Keratinocyte (primary cell): ENCODE results near the gene OR6C2. TPM values are rescaled to one million over a fixed set of nuclear protein-coding genes. Genes with fewer than 3 reads are reported as not detected.
"Not testable (repeated sequence)": the region's sequence is repeated elsewhere in the genome, so short reads cannot be mapped to it uniquely, and the experiment has no call there.

ENCODE experiments used
- DNase-seq: peaks from one replicate; pipeline ENCODE4 v3.0.0-alpha.2; 2011; ENCODE audit warnings: low read depth, missing footprints, low spot score
- FAIRE-seq: peaks from 2 replicates; lab custom pipeline; 2011; peaks lifted over from hg19 to GRCh38; lab: Jason Lieb, UNC
- H2AFZ ChIP-seq: 2 replicates; pipeline ENCODE4 v1.6.0; 2012; ENCODE audit warnings: low read length, control low read depth, inconsistent platforms; ENCODE audit not compliant: control insufficient read depth
- H3K27ac ChIP-seq: 2 replicates; pipeline ENCODE4 v1.5.1; 2011; ENCODE audit warnings: low read length; ENCODE audit not compliant: control insufficient read depth, insufficient read depth
- H3K27me3 ChIP-seq: 3 replicates; pipeline ENCODE4 v1.6.0; 2011; ENCODE audit warnings: low read length; ENCODE audit not compliant: control insufficient read depth, insufficient read depth; ENCODE audit errors: extremely low read depth
- H3K36me3 ChIP-seq, 2 experiments: 2 replicates in 1 of 2; 3 replicates in 1 of 2; pipeline ENCODE4 v1.5.1; 2011; ENCODE audit warnings: low read length in 2 of 2, mild to moderate bottlenecking in 1 of 2; ENCODE audit not compliant: control insufficient read depth in 2 of 2, insufficient read depth in 2 of 2; ENCODE audit errors: extremely low read depth in 1 of 2
- H3K4me1 ChIP-seq: 3 replicates; pipeline ENCODE4 v1.5.1; 2011; ENCODE audit warnings: low read length; ENCODE audit not compliant: control insufficient read depth, insufficient read depth; ENCODE audit errors: extremely low read depth
- H3K4me2 ChIP-seq: 3 replicates; pipeline ENCODE4 v1.6.0; 2011; ENCODE audit warnings: low read depth, low read length; ENCODE audit not compliant: control insufficient read depth, insufficient read depth; ENCODE audit errors: extremely low read depth
- H3K4me3 ChIP-seq, 3 experiments: fragments of 200-600 bp in 1 of 3; sonication (generic) in 1 of 3; 2 replicates in 2 of 3; 3 replicates in 1 of 3; pipeline ENCODE4 v1.5.1; 2011 to 2016; ENCODE audit warnings: low read length in 3 of 3, mild to moderate bottlenecking in 3 of 3, control low read depth in 2 of 3, inconsistent platforms in 1 of 3, low read depth in 1 of 3, mixed read lengths in 1 of 3, mixed run types in 1 of 3, moderate library complexity in 1 of 3; ENCODE audit not compliant: control insufficient read depth in 2 of 3, insufficient read depth in 2 of 3; ENCODE audit errors: extremely low read depth in 1 of 3
- H3K79me2 ChIP-seq: 2 replicates; pipeline ENCODE4 v1.6.0; 2012; ENCODE audit warnings: low read length; ENCODE audit not compliant: control insufficient read depth, insufficient read depth
- H3K9ac ChIP-seq: 3 replicates; pipeline ENCODE4 v1.6.0; 2011; ENCODE audit warnings: low read length; ENCODE audit not compliant: control insufficient read depth, insufficient read depth; ENCODE audit errors: extremely low read depth
- H3K9me1 ChIP-seq: 3 replicates; pipeline ENCODE4 v1.6.0; 2011; ENCODE audit warnings: low read length; ENCODE audit not compliant: control insufficient read depth, insufficient read depth; ENCODE audit errors: extremely low read depth
- H3K9me3 ChIP-seq: 2 replicates; pipeline ENCODE4 v1.5.1; 2012; ENCODE audit warnings: low read depth, low read length; ENCODE audit not compliant: control insufficient read depth
- H4K20me1 ChIP-seq: 3 replicates; pipeline ENCODE4 v1.6.0; 2011; ENCODE audit warnings: low read length; ENCODE audit not compliant: control insufficient read depth, insufficient read depth; ENCODE audit errors: extremely low read depth
- CTCF ChIP-seq, 3 experiments: IDR thresholded peaks in 1 of 3; conservative IDR thresholded peaks in 1 of 3; optimal IDR thresholded peaks in 1 of 3; 2 replicates in 2 of 3; 3 replicates in 1 of 3; pipeline versions ENCODE3 to v1.5.1; 2011; ENCODE audit warnings: low read length in 3 of 3, mild to moderate bottlenecking in 3 of 3, moderate library complexity in 2 of 3, control low read depth in 1 of 3, inconsistent platforms in 1 of 3; ENCODE audit not compliant: insufficient read depth in 2 of 3; ENCODE audit errors: extremely low read depth in 1 of 3
- EZH2 ChIP-seq: IDR thresholded peaks from one replicate; pipeline ENCODE4 v1.6.1; 2012; ENCODE audit warnings: inconsistent platforms, mild to moderate bottlenecking, low read length, moderate library complexity
- dilution Hi-C: fragments of 300-500 bp; cut with MboI; formaldehyde crosslinking; loops from one replicate; pipeline ENCODE4 v1.7.0; 2020; ENCODE audit warnings: low sequenced_read_pairs; ENCODE audit not compliant: extremely low pct_ligation_motif_present
- polyA plus RNA-seq, 5 experiments: library from polyadenylated mRNA; depleted of rRNA in 3 of 5; stranded (reverse) in 3 of 5; stranded (forward) in 1 of 5; unstranded in 1 of 5; fragments of >200 nt; gene quantifications; 1 replicate in 1 of 5; 2 replicates in 3 of 5; 3 replicates in 1 of 5; pipeline versions ENCODE4 v1.2.1 to v1.2.3, GENCODE V29; 2011 to 2012; ENCODE audit warnings: missing spikeins in 2 of 5, low read depth in 1 of 5, low replicate concordance in 1 of 5

Gene OR6C2
- polyA plus RNA-seq, 1 donor (not counting 4 experiments of a cell fraction or from before 2014, with no cell fraction given): not detected

- FAIRE-seq: no peak
- no peak for TF ChIP-seq CTCF (optimal IDR thresholded peaks at IDR 0.05 in 1 of 3, IDR thresholded peaks at IDR 0.05 in 1 of 3, conservative IDR thresholded peaks at IDR 0.05 in 1 of 3; ENCODE audit: extremely low read depth in 1 of 3, insufficient read depth in 2 of 3, low read length in 3 of 3)
- TF ChIP-seq EZH2: no peak
- Histone ChIP-seq H3K9ac (no peak overlapping the region), H3K4me1 (no peaks in the 10 kb centered on the region), H4K20me1 (no peaks in the 10 kb centered on the region), H3K27ac (no peak overlapping the region), H3K9me3 (no peaks in the 10 kb centered on the region), H3K9me1 (no peaks in the 10 kb centered on the region), H3K36me3 (no peaks in the 10 kb centered on the region), H3K4me2 (no peak overlapping the region), H3K79me2 (no peaks in the 10 kb centered on the region), H3K27me3 (no peaks in the 10 kb centered on the region), H3K4me3 (no peak overlapping the region), H2AFZ (no peak overlapping the region)
- dilution Hi-C loops: no loop called here
- no peak for DNase-seq
These were observed 4.9 kb downstream of the OR6C2 start for GRCh38 chr12:55448825-55449224.

GRCh38 chr12:55464926-55465325 is 21.1 kb downstream of the OR6C2 start:
- H3K9me3 ChIP-seq, FAIRE-seq, DNase-seq, H2AFZ ChIP-seq, H3K9ac ChIP-seq, dilution Hi-C loops, H3K36me3 ChIP-seq, H3K27me3 ChIP-seq, H3K4me1 ChIP-seq, H3K79me2 ChIP-seq, H4K20me1 ChIP-seq, H3K4me2 ChIP-seq, H3K27ac ChIP-seq, H3K9me1 ChIP-seq, H3K4me3 ChIP-seq: not testable (repeated sequence)

- Histone ChIP-seq H3K79me2 (no peaks in the 10 kb centered on the region), H3K9me1 (no peaks in the 10 kb centered on the region), H3K27me3 (no peaks in the 10 kb centered on the region), H4K20me1 (no peaks in the 10 kb centered on the region), H3K4me1 (no peaks in the 10 kb centered on the region), H3K4me2 (no peak overlapping the region), H3K36me3 (no peaks in the 10 kb centered on the region), H3K4me3 (no peak overlapping the region), H3K9ac (no peak overlapping the region), H2AFZ (no peak overlapping the region), H3K27ac (no peak overlapping the region), H3K9me3 (no peaks in the 10 kb centered on the region)
- no peak for FAIRE-seq
- dilution Hi-C loops: no loop called here
- TF ChIP-seq CTCF (optimal IDR thresholded peaks at IDR 0.05 in 1 of 3, IDR thresholded peaks at IDR 0.05 in 1 of 3, conservative IDR thresholded peaks at IDR 0.05 in 1 of 3; ENCODE audit: extremely low read depth in 1 of 3, insufficient read depth in 2 of 3, low read length in 3 of 3) (no peak), EZH2 (no peak)
- DNase-seq: no peak
These were observed 24.0 kb downstream of the OR6C2 start for GRCh38 chr12:55467836-55468235.
